ENCODE data around the gene SIL1.
A peak's percentile ranks its signal among the peaks of the same experiment; 100 is the strongest.

Gene SIL1

DNA sequence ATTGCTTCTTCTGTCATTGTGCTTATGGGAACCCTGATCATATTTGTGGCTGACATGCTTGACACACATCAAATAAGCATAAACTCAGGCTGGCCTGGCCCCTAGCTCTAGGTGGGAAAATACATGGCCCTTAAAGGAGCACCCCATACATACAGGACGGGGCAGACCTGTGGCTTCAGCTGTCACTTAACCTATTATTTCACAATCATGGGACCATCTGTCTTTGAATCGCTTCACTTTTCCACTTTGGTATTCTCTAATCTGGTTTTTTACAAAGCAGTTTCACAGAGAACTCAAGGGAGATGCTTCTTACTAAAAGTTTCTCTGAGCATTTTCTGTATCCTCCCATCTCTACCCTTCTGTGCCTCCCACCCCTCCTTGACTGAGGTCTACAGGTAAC, 288.4 kb downstream of the SIL1 start:
- DNase-seq = no peak

DNA sequence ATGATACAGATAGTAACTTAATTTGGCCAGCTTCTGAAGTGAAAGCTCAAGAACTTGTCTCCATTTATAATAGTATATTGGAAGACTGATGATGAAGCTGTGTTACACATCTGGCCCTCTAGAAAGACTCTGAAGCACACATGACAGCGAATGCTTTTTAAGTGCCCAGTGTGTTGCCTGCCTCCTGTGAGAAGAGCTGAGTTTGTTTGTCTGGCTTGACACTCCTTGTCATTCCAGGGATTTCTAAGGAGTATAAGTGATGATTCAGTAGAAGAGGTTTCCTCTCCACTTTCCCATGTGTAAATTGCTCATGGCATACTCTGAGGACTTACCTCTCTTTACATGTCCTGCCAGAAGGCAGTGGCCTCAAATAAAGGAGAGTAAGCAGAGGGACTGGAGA, 292.6 kb downstream of the SIL1 start:
- peak in 1 of 3 experiments; percentile 4 for DNase-seq

DNA sequence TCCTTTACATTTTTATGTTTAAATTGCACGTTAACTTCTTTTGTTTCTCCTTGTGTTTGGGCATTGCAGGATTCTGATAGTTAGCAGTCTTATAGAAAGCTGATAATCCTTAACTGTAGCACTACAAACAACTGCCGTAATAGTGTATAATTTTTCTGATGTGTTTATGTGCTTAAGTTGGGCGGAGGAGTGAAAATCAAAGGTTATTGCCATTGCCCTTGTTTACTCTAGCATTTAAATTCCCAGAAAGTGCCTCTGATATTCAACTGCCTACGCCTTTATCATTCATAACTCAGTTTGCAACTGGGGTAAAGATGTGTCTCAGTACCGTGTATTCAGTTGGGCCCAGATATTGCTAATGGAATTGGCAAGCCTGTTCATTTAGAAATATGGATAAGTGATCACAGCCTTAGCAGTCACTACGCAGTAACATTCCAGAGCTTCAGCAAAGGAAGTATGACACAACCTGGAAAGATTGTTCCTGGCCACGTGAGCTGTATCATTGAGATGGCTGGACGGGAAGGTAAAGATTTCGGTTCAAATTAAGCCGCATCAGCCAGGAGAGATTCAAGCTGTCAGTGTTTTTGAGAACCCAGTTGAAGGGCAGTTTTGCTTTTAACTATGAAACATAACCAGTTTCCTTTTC, 294.9 kb downstream of the SIL1 start:
- DNase-seq = no peak

DNA sequence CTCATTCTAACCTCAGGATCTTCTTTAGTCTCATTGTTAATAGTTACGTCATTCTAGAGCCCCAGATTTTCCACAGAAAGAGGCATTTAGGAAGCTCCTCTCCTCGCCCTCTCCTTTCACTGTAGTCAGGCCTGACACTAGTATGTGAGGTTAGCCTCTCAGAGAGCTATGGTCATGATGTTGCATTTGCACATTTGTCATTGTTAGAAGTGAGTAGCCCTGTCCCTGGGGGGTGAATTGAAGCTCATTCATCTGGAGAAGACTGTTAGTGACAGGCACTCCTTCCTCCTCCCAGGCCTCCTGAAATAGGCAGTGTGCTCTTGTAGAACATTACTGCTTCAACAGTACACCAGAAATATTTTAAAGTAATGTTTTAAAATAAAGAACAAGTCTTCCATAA, 296.5 kb downstream of the SIL1 start:
- peak in 1 of 3 experiments; percentile 62 for DNase-seq

GRCh38 chr5:138900281-138900965, 297.7 kb downstream of the SIL1 start:
- no peak for DNase-seq

DNA sequence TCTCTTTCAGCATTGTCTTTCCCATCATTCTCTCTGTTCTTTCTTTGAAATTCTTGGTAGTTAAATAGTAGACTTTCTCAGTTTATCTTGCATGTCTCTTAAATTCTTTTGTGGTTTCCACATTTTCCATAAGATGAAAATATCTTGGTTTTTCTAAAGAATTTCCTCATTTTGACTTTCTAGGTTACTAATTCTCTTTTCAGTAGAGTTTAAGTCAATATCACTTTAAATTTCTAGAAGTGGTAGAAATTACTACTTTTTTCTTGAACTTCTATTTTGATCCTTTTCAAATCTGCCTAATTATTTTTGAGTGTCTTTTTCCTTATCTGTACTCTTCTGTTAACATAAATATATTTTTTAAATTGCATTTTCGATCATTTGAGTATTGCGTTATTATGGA, 299.4 kb downstream of the SIL1 start:
- DNase-seq = no peak

DNA sequence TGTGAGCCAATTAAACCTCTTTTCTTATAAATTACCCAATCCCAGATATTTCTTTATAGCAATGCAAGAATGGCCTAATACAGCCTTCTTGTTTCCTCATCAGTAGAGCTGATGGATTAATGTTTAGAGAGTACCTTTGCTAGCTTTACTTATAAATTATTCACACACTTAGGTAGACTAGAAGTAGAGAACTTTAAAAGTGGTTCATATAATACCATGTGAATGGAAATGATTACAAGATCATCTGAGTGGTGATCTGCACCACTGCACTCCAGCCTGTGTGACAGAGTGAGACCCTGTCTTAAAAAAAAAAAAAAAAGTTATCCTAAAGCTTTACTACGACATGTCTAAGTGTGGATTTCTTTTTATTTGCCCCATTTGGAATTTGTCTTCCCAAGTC, 299.9 kb downstream of the SIL1 start:
- DNase-seq = no peak

Measured in NCI-H1417 (cell line).